ENCODE data around the gene TRMT10B.

The TRMT10B gene

GRCh38 chr9:37798677-37799076 is 45.1 kb downstream of the TRMT10B start:
- CTCF ChIA-PET: no interaction called here
- TF ChIP-seq FOXA1 (IDR thresholded peaks at IDR 0.05) (no peak), LEF1 (IDR thresholded peaks at IDR 0.05; ENCODE audit: borderline replicate concordance) (no peak), ZNF384 (IDR thresholded peaks at IDR 0.05) (no peak), HDGF (IDR thresholded peaks at IDR 0.05; ENCODE audit: borderline replicate concordance) (no peak), CTBP1 (IDR thresholded peaks at IDR 0.05; ENCODE audit: borderline replicate concordance) (no peak), NFRKB (IDR thresholded peaks at IDR 0.05) (no peak), FOXK2 (IDR thresholded peaks at IDR 0.05) (no peak), PKNOX1 (IDR thresholded peaks at IDR 0.05) (no peak), BHLHE40 (IDR thresholded peaks at IDR 0.05; ENCODE audit: borderline replicate concordance) (no peak), TARDBP (IDR thresholded peaks at IDR 0.05) (no peak), SUZ12 (IDR thresholded peaks at IDR 0.05) (no peak), SP1 (IDR thresholded peaks at IDR 0.05) (no peak), ARNT (IDR thresholded peaks at IDR 0.05) (no peak), L3MBTL2 (conservative IDR thresholded peaks at IDR 0.05) (no peak), FOXM1 (IDR thresholded peaks at IDR 0.05; ENCODE audit: borderline replicate concordance) (no peak), ELF4 (IDR thresholded peaks at IDR 0.05) (no peak)
- DNase-seq (ENCODE audit: extremely low spot score): no peak
- POLR2A ChIA-PET: no interaction called here

GRCh38 chr9:37800631-37801286 is 47.2 kb downstream of the TRMT10B start, which contains the start of gene DCAF10:
Gene DCAF10 (plus strand): TSS chr9:37800797. CDS start chr9:37800867, 70 bp downstream.
- CTCF ChIA-PET: no interaction called here
- TF ChIP-seq CTBP1 (IDR thresholded peaks at IDR 0.05; ENCODE audit: borderline replicate concordance) (peak; percentile 96), PKNOX1 (IDR thresholded peaks at IDR 0.05) (peak; percentile 50), ARNT (IDR thresholded peaks at IDR 0.05) (peak; percentile 28; the same call in 1 of the 2 replicates), L3MBTL2 (conservative IDR thresholded peaks at IDR 0.05) (peak; percentile 8), HDGF (IDR thresholded peaks at IDR 0.05; ENCODE audit: borderline replicate concordance) (no peak), FOXM1 (IDR thresholded peaks at IDR 0.05; ENCODE audit: borderline replicate concordance) (peak; percentile 71; the same call in 1 of the 2 replicates), ELF4 (IDR thresholded peaks at IDR 0.05) (peak; percentile 67; the same call in 1 of the 2 replicates), LEF1 (IDR thresholded peaks at IDR 0.05; ENCODE audit: borderline replicate concordance) (peak; percentile 23; the same call in 1 of the 2 replicates), NFRKB (IDR thresholded peaks at IDR 0.05) (no peak)
- DNase-seq (ENCODE audit: extremely low spot score): peak; percentile 81
- POLR2A ChIA-PET: interaction anchor here (0.6 to 2.5 kb wide), 5 partner anchors 8 to 47 kb away, joined by 3 to 19 read pairs (median 3); partner anchors contain the start of genes EXOSC3 and TRMT10B

- peak; percentile 34 for DNase-seq (ENCODE audit: extremely low spot score)
- ChIA-PET CTCF (no interaction called here), POLR2A (interaction anchor here (0.7 to 2.5 kb wide), 5 partner anchors 8 to 209 kb away, joined by 3 to 19 read pairs (median 4); partner anchors contain the start of genes EXOSC3, TOMM5 and TRMT10B)
- no peak for TF ChIP-seq FOXA1 (IDR thresholded peaks at IDR 0.05)
- TF ChIP-seq ARNT (IDR thresholded peaks at IDR 0.05): no peak
- TF ChIP-seq TARDBP (IDR thresholded peaks at IDR 0.05): no peak
- no peak for TF ChIP-seq FOXM1 (IDR thresholded peaks at IDR 0.05; ENCODE audit: borderline replicate concordance)
- no peak for TF ChIP-seq CTBP1 (IDR thresholded peaks at IDR 0.05; ENCODE audit: borderline replicate concordance)
- TF ChIP-seq ZNF384 (IDR thresholded peaks at IDR 0.05): no peak
- TF ChIP-seq HDGF (IDR thresholded peaks at IDR 0.05; ENCODE audit: borderline replicate concordance): no peak
- TF ChIP-seq PKNOX1 (IDR thresholded peaks at IDR 0.05): no peak
- no peak for TF ChIP-seq ELF4 (IDR thresholded peaks at IDR 0.05)
- TF ChIP-seq SUZ12 (IDR thresholded peaks at IDR 0.05): no peak
Observed at GRCh38 chr9:37801287-37801850, 47.8 kb downstream of the TRMT10B start.

- ChIA-PET CTCF (no interaction called here), POLR2A (interaction anchor here (0.7 to 1.0 kb wide), 2 partner anchors 17 to 210 kb away, joined by 3 to 4 read pairs; partner anchors contain the start of genes EXOSC3 and TOMM5)
- TF ChIP-seq BHLHE40 (IDR thresholded peaks at IDR 0.05; ENCODE audit: borderline replicate concordance) (no peak), CTBP1 (IDR thresholded peaks at IDR 0.05; ENCODE audit: borderline replicate concordance) (no peak), PKNOX1 (IDR thresholded peaks at IDR 0.05) (no peak), ZNF384 (IDR thresholded peaks at IDR 0.05) (0 out of 2 replicates have a peak, but pooled peaks have one; percentile 22), FOXK2 (IDR thresholded peaks at IDR 0.05) (no peak), ELF4 (IDR thresholded peaks at IDR 0.05) (no peak), TARDBP (IDR thresholded peaks at IDR 0.05) (no peak), ARNT (IDR thresholded peaks at IDR 0.05) (no peak), L3MBTL2 (conservative IDR thresholded peaks at IDR 0.05) (0 out of 2 replicates have a peak, but pooled peaks have one; percentile 5), FOXA1 (IDR thresholded peaks at IDR 0.05) (no peak), LEF1 (IDR thresholded peaks at IDR 0.05; ENCODE audit: borderline replicate concordance) (no peak), NFRKB (IDR thresholded peaks at IDR 0.05) (no peak), SUZ12 (IDR thresholded peaks at IDR 0.05) (no peak), HDGF (IDR thresholded peaks at IDR 0.05; ENCODE audit: borderline replicate concordance) (no peak), FOXM1 (IDR thresholded peaks at IDR 0.05; ENCODE audit: borderline replicate concordance) (no peak), SP1 (IDR thresholded peaks at IDR 0.05) (no peak)
- DNase-seq (ENCODE audit: extremely low spot score): no peak
Observed at GRCh38 chr9:37801959-37802711, 48.5 kb downstream of the TRMT10B start.

Measured in HEK293T (cell line).